CD4-positive, alpha-beta T cell treated with Interleukin-1 beta for 1 hour (primary cell): ENCODE data around the gene GLDC.

Experiments
- DNase-seq, 2 donors: peaks; one replicate each; pipeline ENCODE4 v3.0.0-alpha.2; 2020 to 2022

Gene GLDC

GRCh38 chr9:6616951-6617602 is 28.5 kb downstream of the GLDC start:
- DNase-seq, result no peak

GRCh38 chr9:6614489-6614888 is 31.0 kb downstream of the GLDC start:
- no peak for DNase-seq

GRCh38 chr9:6611865-6612264 is 33.7 kb downstream of the GLDC start:
- DNase-seq, result no peak

- DNase-seq, result no peak
Measured at GRCh38 chr9:6610073-6610472, 35.5 kb downstream of the GLDC start.

- no peak for DNase-seq
Measured at GRCh38 chr9:6609497-6610016, 36.0 kb downstream of the GLDC start.

- no peak for DNase-seq
Measured at GRCh38 chr9:6605202-6605601, 40.3 kb downstream of the GLDC start.

GRCh38 chr9:6600426-6600825 is 45.1 kb downstream of the GLDC start:
- DNase-seq, result no peak

- no peak for DNase-seq
Measured at GRCh38 chr9:6600006-6600405, 45.5 kb downstream of the GLDC start.

- no peak for DNase-seq
Measured at GRCh38 chr9:6598249-6598725, 47.2 kb downstream of the GLDC start.

- DNase-seq, result no peak
Measured at GRCh38 chr9:6592791-6593190, 52.7 kb downstream of the GLDC start.

GRCh38 chr9:6592231-6592630 is 53.3 kb downstream of the GLDC start:
- DNase-seq, result no peak

- DNase-seq, result no peak
Measured at GRCh38 chr9:6590772-6591384, 54.7 kb downstream of the GLDC start.

- no peak for DNase-seq
Measured at GRCh38 chr9:6590334-6590733, 55.2 kb downstream of the GLDC start.

- DNase-seq, result peak in 1 of 2 donors; percentile 38
Measured at GRCh38 chr9:6584881-6585597, 60.5 kb downstream of the GLDC start.

- DNase-seq, result no peak
Measured at GRCh38 chr9:6581253-6581652, 64.3 kb downstream of the GLDC start.

GRCh38 chr9:6579613-6580012 is 65.9 kb downstream of the GLDC start:
- DNase-seq, result no peak

GRCh38 chr9:6576987-6577386 is 68.5 kb downstream of the GLDC start:
- DNase-seq, result no peak

- peak in 1 of 2 donors; percentile 15 for DNase-seq
Measured at GRCh38 chr9:6575324-6576034, 70.0 kb downstream of the GLDC start.

GRCh38 chr9:6567140-6567591 is 78.4 kb downstream of the GLDC start:
- no peak for DNase-seq

- peak in 1 of 2 donors; percentile 36 for DNase-seq
Measured at GRCh38 chr9:6566409-6567139, 79.0 kb downstream of the GLDC start.

- no peak for DNase-seq
Measured at GRCh38 chr9:6565312-6565711, 80.2 kb downstream of the GLDC start.

- DNase-seq, result no peak
Measured at GRCh38 chr9:6564868-6565267, 80.7 kb downstream of the GLDC start.
